ENCODE results near the gene FNDC7.

GRCh38 chr1:108749081-108749480, 36.4 kb downstream of the FNDC7 start:
- TF ChIP-seq EP300 (IDR thresholded peaks at IDR 0.05; ENCODE audit: borderline replicate concordance in 1 of 2, low read depth in 1 of 2, low read length in 1 of 2): no peak
- no peak for TF ChIP-seq CTCF (IDR thresholded peaks at IDR 0.05)
- no peak for TF ChIP-seq RAD21 (IDR thresholded peaks at IDR 0.05; ENCODE audit: low read length)
- no peak for TF ChIP-seq POLR2AphosphoS5 (IDR thresholded peaks at IDR 0.05; ENCODE audit: low read depth, low read length)
- no peak for TF ChIP-seq MAX (IDR thresholded peaks at IDR 0.05; ENCODE audit: low read depth)
- TF ChIP-seq RXRA (IDR thresholded peaks at IDR 0.05; ENCODE audit: borderline replicate concordance, low read depth): no peak
- TF ChIP-seq, protein P1, sequence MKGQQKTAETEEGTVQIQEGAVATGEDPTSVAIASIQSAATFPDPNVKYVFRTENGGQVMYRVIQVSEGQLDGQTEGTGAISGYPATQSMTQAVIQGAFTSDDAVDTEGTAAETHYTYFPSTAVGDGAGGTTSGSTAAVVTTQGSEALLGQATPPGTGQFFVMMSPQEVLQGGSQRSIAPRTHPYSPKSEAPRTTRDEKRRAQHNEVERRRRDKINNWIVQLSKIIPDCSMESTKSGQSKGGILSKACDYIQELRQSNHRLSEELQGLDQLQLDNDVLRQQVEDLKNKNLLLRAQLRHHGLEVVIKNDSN (IDR thresholded peaks at IDR 0.05; ENCODE audit: borderline replicate concordance, low read depth): no peak
- TF ChIP-seq, protein P2, sequence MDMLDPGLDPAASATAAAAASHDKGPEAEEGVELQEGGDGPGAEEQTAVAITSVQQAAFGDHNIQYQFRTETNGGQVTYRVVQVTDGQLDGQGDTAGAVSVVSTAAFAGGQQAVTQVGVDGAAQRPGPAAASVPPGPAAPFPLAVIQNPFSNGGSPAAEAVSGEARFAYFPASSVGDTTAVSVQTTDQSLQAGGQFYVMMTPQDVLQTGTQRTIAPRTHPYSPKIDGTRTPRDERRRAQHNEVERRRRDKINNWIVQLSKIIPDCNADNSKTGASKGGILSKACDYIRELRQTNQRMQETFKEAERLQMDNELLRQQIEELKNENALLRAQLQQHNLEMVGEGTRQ (IDR thresholded peaks at IDR 0.05; ENCODE audit: borderline replicate concordance, low read depth, low read length): no peak
- TF ChIP-seq MXI1 (IDR thresholded peaks at IDR 0.05; ENCODE audit: low read depth, low read length): no peak
- no peak for TF ChIP-seq JUND (IDR thresholded peaks at IDR 0.05)
- no peak for TF ChIP-seq TEAD4 (IDR thresholded peaks at IDR 0.05; ENCODE audit: borderline replicate concordance, insufficient read depth)
- TF ChIP-seq RFX5 (IDR thresholded peaks at IDR 0.05; ENCODE audit: low read length): no peak
- TF ChIP-seq, protein P3, sequence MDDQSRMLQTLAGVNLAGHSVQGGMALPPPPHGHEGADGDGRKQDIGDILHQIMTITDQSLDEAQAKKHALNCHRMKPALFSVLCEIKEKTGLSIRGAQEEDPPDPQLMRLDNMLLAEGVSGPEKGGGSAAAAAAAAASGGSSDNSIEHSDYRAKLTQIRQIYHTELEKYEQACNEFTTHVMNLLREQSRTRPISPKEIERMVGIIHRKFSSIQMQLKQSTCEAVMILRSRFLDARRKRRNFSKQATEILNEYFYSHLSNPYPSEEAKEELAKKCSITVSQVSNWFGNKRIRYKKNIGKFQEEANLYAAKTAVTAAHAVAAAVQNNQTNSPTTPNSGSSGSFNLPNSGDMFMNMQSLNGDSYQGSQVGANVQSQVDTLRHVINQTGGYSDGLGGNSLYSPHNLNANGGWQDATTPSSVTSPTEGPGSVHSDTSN (IDR thresholded peaks at IDR 0.05): no peak

All from SK-N-SH (cell line).